Hepatocyte (in vitro differentiated cells): ENCODE data around the gene CRYGB. TPM values are rescaled to one million over a fixed set of nuclear protein-coding genes. Genes with fewer than 3 reads are reported as not detected.

ENCODE experiments used
- DNase-seq: peaks from one replicate; pipeline ENCODE4 v3.0.0-alpha.2; 2016; ENCODE audit warnings: low spot score
- H2AFZ ChIP-seq: fragments of 200-600 bp; sonication (generic); 2 replicates; pipeline ENCODE4 v1.6.0; 2016; ENCODE audit warnings: antibody characterized with exemption, mild to moderate bottlenecking
- H3K27ac ChIP-seq: fragments of 200-600 bp; sonication (generic); 2 replicates; pipeline ENCODE4 v1.5.1; 2016; ENCODE audit warnings: mild to moderate bottlenecking
- H3K27me3 ChIP-seq: fragments of 200-600 bp; sonication (generic); 2 replicates; pipeline ENCODE4 v1.6.1; 2016
- H3K36me3 ChIP-seq: fragments of 200-600 bp; sonication (generic); replicated peaks from 2 replicates; pipeline ENCODE4 v1.5.1; 2016; ENCODE audit warnings: low read depth; ENCODE audit not compliant: insufficient read depth
- H3K4me1 ChIP-seq: fragments of 200-600 bp; sonication (generic); 2 replicates; pipeline ENCODE4 v1.5.1; 2016; ENCODE audit warnings: mild to moderate bottlenecking, moderate library complexity; ENCODE audit not compliant: insufficient read depth
- H3K4me2 ChIP-seq: fragments of 200-600 bp; sonication (generic); 2 replicates; pipeline ENCODE4 v1.6.0; 2016
- H3K4me3 ChIP-seq: fragments of 200-600 bp; sonication (generic); 2 replicates; pipeline ENCODE4 v1.5.1; 2016; ENCODE audit warnings: mild to moderate bottlenecking
- H3K79me2 ChIP-seq: fragments of 200-600 bp; sonication (generic); 2 replicates; pipeline ENCODE4 v1.6.0; 2017; ENCODE audit warnings: mild to moderate bottlenecking
- H3K9me2 ChIP-seq: fragments of 200-600 bp; sonication (generic); replicated peaks from 2 replicates; pipeline ENCODE4 v1.6.0; 2017; ENCODE audit warnings: mild to moderate bottlenecking; ENCODE audit not compliant: insufficient read depth
- H3K9me3 ChIP-seq: fragments of 200-600 bp; sonication (generic); 2 replicates; pipeline ENCODE4 v1.5.1; 2016; ENCODE audit warnings: low read depth, mild to moderate bottlenecking
- H4K20me1 ChIP-seq: fragments of 200-600 bp; sonication (generic); 2 replicates; pipeline ENCODE4 v1.6.0; 2016; ENCODE audit warnings: mild to moderate bottlenecking; ENCODE audit not compliant: insufficient read depth, poor library complexity, severe bottlenecking
- CTCF ChIP-seq: fragments of 200-600 bp; sonication (generic); IDR thresholded peaks from 2 replicates; pipeline ENCODE4 v1.5.1; 2016; ENCODE audit warnings: antibody characterized with exemption, mild to moderate bottlenecking; ENCODE audit not compliant: poor library complexity
- EZH2 ChIP-seq: fragments of 200-600 bp; sonication (generic); IDR thresholded peaks from 2 replicates; pipeline ENCODE4 v1.6.1; 2016; ENCODE audit warnings: antibody characterized with exemption, mild to moderate bottlenecking, borderline replicate concordance
- EZH2phosphoT487 ChIP-seq: fragments of 200-600 bp; sonication (generic); IDR thresholded peaks from one replicate; pipeline ENCODE4 v1.6.1; 2018; ENCODE audit warnings: antibody characterized with exemption, mild to moderate bottlenecking, low read depth, moderate library complexity; ENCODE audit not compliant: unreplicated experiment, severe bottlenecking
- WGBS: methylation state at CpG from one replicate; pipeline ENCODE4 v1.1.6; 2016; ENCODE audit warnings: low lambda C conversion rate; ENCODE audit errors: missing lambda C conversion rate; 5-methylcytosine and 5-hydroxymethylcytosine counted together
- polyA plus RNA-seq: library from polyadenylated mRNA; unstranded; fragments of >200 nt; fragmentation: Nextera tagmentation; extraction: Ambion mirVana; gene quantifications from 2 replicates; pipeline ENCODE4 v1.2.1, GENCODE V29; 2016
- total RNA-seq: library from RNA; depleted of rRNA; stranded (reverse); fragments of >200 nt; gene quantifications from 2 replicates; pipeline ENCODE4 v1.2.3, GENCODE V29; 2014

The CRYGB gene
- total and polyA plus RNA-seq, 2 experiments from 2014 or later: not detected

- Histone ChIP-seq H3K9me3 (no peaks in the 10 kb centered on the region), H3K79me2 (no peaks in the 10 kb centered on the region)
Measured at GRCh38 chr2:208182835-208183234, 36.9 kb upstream of the CRYGB start.

GRCh38 chr2:208179028-208179609 is 33.2 kb upstream of the CRYGB start:
- Histone ChIP-seq H3K79me2 (no peaks in the 10 kb centered on the region), H3K4me3 (no peak overlapping the region), H3K4me1 (peaks cover 2% of the 10 kb centered on the region), H2AFZ (no peak overlapping the region), H3K4me2 (no peak overlapping the region), H3K36me3 (no peaks in the 10 kb centered on the region), H3K27ac (no peak overlapping the region), H3K27me3 (no peaks in the 10 kb centered on the region), H3K9me3 (no peaks in the 10 kb centered on the region), H4K20me1 (no peaks in the 10 kb centered on the region), H3K9me2 (no peaks in the 10 kb centered on the region)
- peak; percentile 24 for DNase-seq
- WGBS: 69% methylated on average over 4 of the region's 4 CpGs
- TF ChIP-seq CTCF (no peak), EZH2 (no peak), EZH2phosphoT487 (no peak)

More at GRCh38 chr2:208182835-208183234, 36.9 kb upstream of the CRYGB start:
- WGBS: 90% methylated on average over 3 of the region's 3 CpGs
- no peak for DNase-seq
- H3K27ac ChIP-seq: no peak overlapping the region
- no peak overlapping the region for H3K4me3 ChIP-seq
- no peaks in the 10 kb centered on the region for H4K20me1 ChIP-seq
- peaks cover 2% of the 10 kb centered on the region for H3K4me1 ChIP-seq
- H2AFZ ChIP-seq: no peak overlapping the region
- H3K36me3 ChIP-seq: no peaks in the 10 kb centered on the region
- H3K4me2 ChIP-seq: no peak overlapping the region
- TF ChIP-seq CTCF (no peak), EZH2 (no peak), EZH2phosphoT487 (no peak)
- H3K9me2 ChIP-seq: no peaks in the 10 kb centered on the region
- H3K27me3 ChIP-seq: no peaks in the 10 kb centered on the region

- H2AFZ ChIP-seq: no peak overlapping the region
- H3K27ac ChIP-seq: no peak overlapping the region
- no peaks in the 10 kb centered on the region for H3K9me3 ChIP-seq
- H3K4me3 ChIP-seq: no peak overlapping the region
- H3K27me3 ChIP-seq: no peaks in the 10 kb centered on the region
- H3K79me2 ChIP-seq: no peaks in the 10 kb centered on the region
- DNase-seq: no peak
- no peaks in the 10 kb centered on the region for H3K36me3 ChIP-seq
- no peak for TF ChIP-seq CTCF
- TF ChIP-seq EZH2phosphoT487: no peak
- no peak for TF ChIP-seq EZH2
- H3K4me1 ChIP-seq: peaks cover 2% of the 10 kb centered on the region
- H3K4me2 ChIP-seq: no peak overlapping the region
- WGBS: 80% methylated on average over 6 of the region's 6 CpGs
- no peaks in the 10 kb centered on the region for H4K20me1 ChIP-seq
- H3K9me2 ChIP-seq: no peaks in the 10 kb centered on the region
Measured at GRCh38 chr2:208175840-208176153, 29.8 kb upstream of the CRYGB start.
